DND-41 (cell line): Measurements from ENCODE around the gene RBMS1.

Experiments
- ATAC-seq: fragments of 200-7000 bp; cut with Tn5 transposase; 3 replicates; pipeline ENCODE4 v1.9.1; 2021; ENCODE audit warnings: low read depth; ENCODE audit not compliant: insufficient read depth
- DNase-seq: peaks from one replicate; pipeline ENCODE4 v3.0.0-alpha.2; 2020
- H2AFZ ChIP-seq: 2 replicates; pipeline ENCODE4 v1.6.0; 2012; ENCODE audit warnings: low read depth, low read length
- H3K27ac ChIP-seq: 2 replicates; pipeline ENCODE4 v1.5.1; 2012; ENCODE audit warnings: low read length, inconsistent platforms
- H3K27me3 ChIP-seq: fragments of 200-600 bp; sonication (generic); 2 replicates; pipeline ENCODE4 v1.6.0; 2012; ENCODE audit warnings: low read length, mild to moderate bottlenecking, inconsistent platforms; ENCODE audit not compliant: insufficient read depth, poor library complexity
- H3K36me3 ChIP-seq: 2 replicates; pipeline ENCODE4 v1.5.1; 2012; ENCODE audit warnings: low read length, inconsistent platforms; ENCODE audit not compliant: insufficient read depth
- H3K4me1 ChIP-seq: 2 replicates; pipeline ENCODE4 v1.5.1; 2012; ENCODE audit warnings: mild to moderate bottlenecking, low read length; ENCODE audit not compliant: insufficient read depth
- H3K4me2 ChIP-seq: 2 replicates; pipeline ENCODE4 v1.6.0; 2012; ENCODE audit warnings: mild to moderate bottlenecking, moderate library complexity, low read length, inconsistent platforms; ENCODE audit not compliant: insufficient read depth
- H3K4me3 ChIP-seq, 2 experiments: fragments of 200-600 bp in 1 of 2; shearing (Covaris generic) in 1 of 2; 2 replicates each; pipeline ENCODE4 v1.5.1; 2012 to 2016; ENCODE audit warnings: inconsistent platforms in 2 of 2, low read length in 2 of 2, mild to moderate bottlenecking in 2 of 2, low read depth in 1 of 2, moderate library complexity in 1 of 2
- H3K79me2 ChIP-seq: 2 replicates; pipeline ENCODE4 v1.6.0; 2012; ENCODE audit warnings: low read length, inconsistent platforms; ENCODE audit not compliant: insufficient read depth
- H3K9ac ChIP-seq: 2 replicates; pipeline ENCODE4 v1.6.0; 2012; ENCODE audit warnings: low read depth, mild to moderate bottlenecking, inconsistent platforms, low read length, moderate library complexity
- H3K9me3 ChIP-seq: 2 replicates; pipeline ENCODE4 v1.5.1; 2012; ENCODE audit warnings: low read length, moderate library complexity, mild to moderate bottlenecking, inconsistent platforms; ENCODE audit not compliant: insufficient read depth, severe bottlenecking
- H4K20me1 ChIP-seq: 2 replicates; pipeline ENCODE4 v1.6.0; 2012; ENCODE audit warnings: low read length; ENCODE audit not compliant: insufficient read depth
- EZH2 ChIP-seq: IDR thresholded peaks from 3 replicates; pipeline ENCODE4 v1.6.1; 2012; ENCODE audit warnings: borderline replicate concordance, low read depth, mild to moderate bottlenecking, moderate library complexity, low read length, inconsistent platforms; ENCODE audit not compliant: severe bottlenecking
- TF ChIP-seq, protein P1 (sequence below): IDR thresholded peaks from 2 replicates; pipeline ENCODE4 v1.5.1; 2012; ENCODE audit warnings: borderline replicate concordance, low read length, moderate library complexity, mild to moderate bottlenecking; ENCODE audit not compliant: poor library complexity, severe bottlenecking; ENCODE audit errors: extremely low read depth

Gene RBMS1

DNA sequence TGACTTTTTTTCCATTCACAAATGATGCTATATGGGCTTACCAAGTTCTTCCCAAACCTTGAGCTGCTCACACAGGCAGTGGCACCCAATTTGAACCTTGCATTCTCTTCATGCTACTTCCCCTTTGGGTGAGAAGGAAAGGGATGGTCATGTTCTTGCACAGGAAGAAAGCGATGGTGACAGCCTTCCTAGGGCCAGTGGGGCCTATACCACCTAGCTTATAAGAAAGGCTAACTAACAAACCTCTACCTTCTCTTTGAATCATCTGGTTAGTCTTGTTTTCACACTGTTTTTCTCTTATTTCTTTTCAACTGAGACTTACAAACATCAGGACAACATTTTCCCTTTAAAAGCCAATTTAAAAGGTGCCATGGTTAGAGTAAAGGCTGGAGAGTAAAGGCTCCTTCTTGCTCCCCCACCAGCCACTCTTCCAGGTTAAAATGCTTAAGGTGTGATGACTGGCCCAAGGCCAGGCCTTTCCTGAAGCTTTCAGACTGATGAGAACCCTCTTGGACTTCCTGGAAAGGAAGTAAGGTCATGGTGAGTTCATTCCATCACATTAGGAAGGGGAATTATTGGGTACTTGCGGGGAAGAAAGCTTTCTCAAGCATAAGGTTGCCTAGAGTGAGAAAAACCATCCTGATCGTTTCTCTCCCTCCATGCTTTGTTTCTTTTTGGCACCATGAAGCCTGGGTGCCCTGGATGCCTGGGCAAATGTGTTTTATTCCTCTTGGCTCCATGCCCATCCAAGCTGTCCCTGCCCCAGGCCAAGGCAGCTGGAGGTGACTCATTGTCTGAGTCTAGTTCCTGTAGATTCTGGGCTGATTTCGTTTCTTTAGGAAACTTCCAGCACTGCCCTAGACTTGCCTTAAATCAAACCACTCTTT lies 252.1 kb downstream of the RBMS1 start:
- Histone ChIP-seq H3K9ac (no peak overlapping the region), H3K4me2 (no peak overlapping the region), H3K4me3 (no peak overlapping the region), H3K27ac (no peak overlapping the region), H3K9me3 (no peaks in the 10 kb centered on the region), H3K36me3 (no peaks in the 10 kb centered on the region), H3K27me3 (no peaks in the 10 kb centered on the region), H2AFZ (no peak overlapping the region), H4K20me1 (no peaks in the 10 kb centered on the region), H3K79me2 (no peaks in the 10 kb centered on the region), H3K4me1 (no peaks in the 10 kb centered on the region)
- ATAC-seq: no peak
- DNase-seq: no peak
- TF ChIP-seq, protein P1, sequence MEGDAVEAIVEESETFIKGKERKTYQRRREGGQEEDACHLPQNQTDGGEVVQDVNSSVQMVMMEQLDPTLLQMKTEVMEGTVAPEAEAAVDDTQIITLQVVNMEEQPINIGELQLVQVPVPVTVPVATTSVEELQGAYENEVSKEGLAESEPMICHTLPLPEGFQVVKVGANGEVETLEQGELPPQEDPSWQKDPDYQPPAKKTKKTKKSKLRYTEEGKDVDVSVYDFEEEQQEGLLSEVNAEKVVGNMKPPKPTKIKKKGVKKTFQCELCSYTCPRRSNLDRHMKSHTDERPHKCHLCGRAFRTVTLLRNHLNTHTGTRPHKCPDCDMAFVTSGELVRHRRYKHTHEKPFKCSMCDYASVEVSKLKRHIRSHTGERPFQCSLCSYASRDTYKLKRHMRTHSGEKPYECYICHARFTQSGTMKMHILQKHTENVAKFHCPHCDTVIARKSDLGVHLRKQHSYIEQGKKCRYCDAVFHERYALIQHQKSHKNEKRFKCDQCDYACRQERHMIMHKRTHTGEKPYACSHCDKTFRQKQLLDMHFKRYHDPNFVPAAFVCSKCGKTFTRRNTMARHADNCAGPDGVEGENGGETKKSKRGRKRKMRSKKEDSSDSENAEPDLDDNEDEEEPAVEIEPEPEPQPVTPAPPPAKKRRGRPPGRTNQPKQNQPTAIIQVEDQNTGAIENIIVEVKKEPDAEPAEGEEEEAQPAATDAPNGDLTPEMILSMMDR: no peak
- no peak for TF ChIP-seq EZH2

DNA sequence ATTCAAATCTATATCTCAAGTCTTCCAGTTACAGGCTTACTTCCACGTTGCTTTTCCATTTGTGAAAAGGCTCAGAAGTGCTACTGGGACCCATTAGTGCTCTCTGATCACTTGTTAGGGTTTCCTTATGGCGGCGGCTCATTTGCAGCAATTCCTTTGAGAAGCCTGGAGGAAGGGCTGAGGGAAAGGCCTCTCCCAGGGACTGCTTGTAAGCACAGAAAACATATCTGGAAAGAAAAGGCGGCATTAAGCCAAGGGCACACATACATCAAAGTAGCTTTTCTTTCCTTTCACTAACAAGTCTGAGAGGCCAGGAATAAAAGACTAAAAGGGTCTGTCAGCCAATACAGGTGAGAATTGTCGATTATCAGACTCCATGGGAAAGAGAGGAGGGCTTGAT lies 254.2 kb downstream of the RBMS1 start:
- Histone ChIP-seq H3K9ac (no peak overlapping the region), H3K36me3 (no peaks in the 10 kb centered on the region), H3K4me3 (no peak overlapping the region), H3K4me1 (no peaks in the 10 kb centered on the region), H2AFZ (no peak overlapping the region), H4K20me1 (no peaks in the 10 kb centered on the region), H3K79me2 (no peaks in the 10 kb centered on the region), H3K27ac (no peak overlapping the region), H3K9me3 (no peaks in the 10 kb centered on the region), H3K4me2 (no peak overlapping the region), H3K27me3 (no peaks in the 10 kb centered on the region)
- no peak for DNase-seq
- TF ChIP-seq, protein P1: no peak
- TF ChIP-seq EZH2: no peak
- ATAC-seq: no peak

DNA sequence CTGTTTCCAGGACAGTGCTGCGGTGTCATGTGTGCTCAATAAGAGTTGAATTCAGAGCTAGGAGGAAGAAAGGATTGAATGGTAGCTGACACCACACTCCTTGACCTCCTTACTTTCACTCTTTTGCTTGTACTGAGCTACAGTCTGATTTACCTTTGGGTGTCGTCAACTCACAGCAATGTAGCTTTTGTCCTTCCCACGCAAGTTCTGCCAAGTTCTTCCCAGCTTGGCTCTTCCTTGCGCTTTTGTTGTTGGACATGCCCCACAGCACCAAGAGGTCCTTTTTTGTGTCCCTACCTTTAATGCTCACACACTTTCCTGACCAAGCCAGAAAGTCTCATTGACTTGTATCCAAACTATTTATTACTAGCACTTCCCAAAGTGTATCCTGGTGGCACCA lies 255.2 kb downstream of the RBMS1 start:
- H3K36me3 ChIP-seq: no peaks in the 10 kb centered on the region

More for the DNA sequence above, 255.2 kb downstream of the RBMS1 start:
- TF ChIP-seq EZH2: no peak
- TF ChIP-seq, protein P1: no peak
- Histone ChIP-seq H3K4me2 (no peak overlapping the region), H3K9ac (no peak overlapping the region), H4K20me1 (no peaks in the 10 kb centered on the region), H3K27ac (no peak overlapping the region), H3K79me2 (no peaks in the 10 kb centered on the region), H3K27me3 (no peaks in the 10 kb centered on the region), H3K4me1 (no peaks in the 10 kb centered on the region), H3K9me3 (no peaks in the 10 kb centered on the region), H3K4me3 (no peak overlapping the region), H2AFZ (no peak overlapping the region)
- DNase-seq (no peak), ATAC-seq (no peak)
